B cell (primary cell): ENCODE measurements around the gene FAF2. TPM values are rescaled to one million over a fixed set of nuclear protein-coding genes. Genes with fewer than 3 reads are reported as not detected.

Experiments used
- ATAC-seq: fragments of 200-7000 bp; cut with Tn5 transposase; one replicate; pipeline ENCODE4 v1.10.0; 2021; ENCODE audit warnings: low read depth, mild to moderate bottlenecking, moderate number of reproducible peaks, moderate library complexity
- CTCF ChIA-PET: fragments of 350-600 bp; sonication (Branson Sonifier 250); formaldehyde crosslinking; loops from one replicate; lab custom pipeline; 2021; ENCODE audit warnings: antibody characterized with exemption, inconsistent platforms; lab: Charles Lee
- POLR2A ChIA-PET: fragments of 350-600 bp; sonication (Branson Sonifier 250); formaldehyde crosslinking; loops from one replicate; lab custom pipeline; 2021; ENCODE audit warnings: antibody characterized with exemption; lab: Charles Lee
- DNase-seq: peaks from one replicate; pipeline ENCODE4 v3.0.0; 2013
- H2AFZ ChIP-seq: 2 replicates; pipeline ENCODE4 v1.6.1; 2012; ENCODE audit warnings: mild to moderate bottlenecking, low read depth, low read length; ENCODE audit not compliant: insufficient read depth, poor library complexity, severe bottlenecking
- H3K27ac ChIP-seq, 2 donors: 1 replicate in 1 of 2; 2 replicates in 1 of 2; pipeline ENCODE4 v1.5.1; 2012 to 2013; ENCODE audit warnings: low read length in 2 of 2, mild to moderate bottlenecking in 2 of 2, moderate library complexity in 1 of 2
- H3K27me3 ChIP-seq, 4 experiments: fragments of 200-600 bp in 1 of 4; sonication (generic) in 1 of 4; replicated peaks in 1 of 4; 1 replicate in 2 of 4; 2 replicates in 2 of 4; pipeline versions ENCODE4 v1.6.1 to v1.7.0; 2013 to 2016; ENCODE audit warnings: low read length in 3 of 4, mild to moderate bottlenecking in 2 of 4, mixed read lengths in 1 of 4, moderate library complexity in 1 of 4; ENCODE audit not compliant: insufficient read depth in 4 of 4, control insufficient read depth in 3 of 4; ENCODE audit errors: control extremely low read depth in 1 of 4
- H3K36me3 ChIP-seq, 2 experiments: replicated peaks in 1 of 2; 1 replicate in 1 of 2; 2 replicates in 1 of 2; pipeline versions ENCODE4 v1.6.1 to v1.7.1; 2013; ENCODE audit warnings: low read length in 1 of 2; ENCODE audit not compliant: insufficient read depth in 2 of 2, control insufficient read depth in 1 of 2; ENCODE audit errors: control extremely low read depth in 1 of 2, extremely low read depth in 1 of 2
- H3K4me1 ChIP-seq, 2 donors: fragments of 200-600 bp in 1 of 2; sonication (generic) in 1 of 2; 1 replicate in 1 of 2; 2 replicates in 1 of 2; pipeline versions ENCODE4 v1.5.1 to v1.6.1; 2013 to 2017; ENCODE audit warnings: low read length in 2 of 2; ENCODE audit not compliant: control insufficient read depth in 2 of 2, insufficient read depth in 2 of 2
- H3K4me2 ChIP-seq: replicated peaks from 2 replicates; pipeline ENCODE3; 2012; ENCODE audit warnings: mild to moderate bottlenecking, low read depth, low read length; ENCODE audit not compliant: poor library complexity, severe bottlenecking
- H3K4me3 ChIP-seq, 5 experiments: fragments of 200-600 bp in 1 of 5; sonication (generic) in 1 of 5; 1 replicate in 3 of 5; 2 replicates in 2 of 5; pipeline versions ENCODE4 v1.5.1 to v1.7.0; 2011 to 2016; ENCODE audit warnings: low read length in 4 of 5, mild to moderate bottlenecking in 4 of 5, low read depth in 2 of 5, control low read depth in 1 of 5, moderate library complexity in 1 of 5; ENCODE audit not compliant: insufficient read depth in 1 of 5; ENCODE audit errors: control extremely low read depth in 1 of 5, extremely low read depth in 1 of 5
- H3K79me2 ChIP-seq: fragments of 200-600 bp; sonication (generic); one replicate; pipeline ENCODE4 v1.6.0; 2016; ENCODE audit warnings: low read length; ENCODE audit not compliant: control insufficient read depth, insufficient read depth
- H3K9ac ChIP-seq: fragments of 200-600 bp; sonication (generic); 2 replicates; pipeline ENCODE4 v1.6.1; 2017; ENCODE audit warnings: mild to moderate bottlenecking, low read length, moderate library complexity
- H3K9me3 ChIP-seq, 3 donors: one replicate each; pipeline versions ENCODE4 v1.6.1 to v1.7.1; 2013; ENCODE audit warnings: low read length in 2 of 3; ENCODE audit not compliant: control insufficient read depth in 2 of 3, insufficient read depth in 1 of 3; ENCODE audit errors: control extremely low read depth in 1 of 3
- H4K20me1 ChIP-seq: 2 replicates; pipeline ENCODE4 v1.6.0; 2012; ENCODE audit warnings: mild to moderate bottlenecking, low read length; ENCODE audit not compliant: insufficient read depth, control insufficient read depth, poor library complexity, severe bottlenecking
- H3K27ac Mint-ChIP-seq: one replicate; pipeline ENCODE4 v1.8.0; 2021; ENCODE audit warnings: mixed read lengths
- H3K27me3 Mint-ChIP-seq: one replicate; pipeline ENCODE4 v1.8.0; 2021; ENCODE audit warnings: mixed read lengths
- H3K4me1 Mint-ChIP-seq: one replicate; pipeline ENCODE4 v1.8.0; 2021; ENCODE audit warnings: mixed read lengths
- H3K4me3 Mint-ChIP-seq: one replicate; pipeline ENCODE4 v1.8.0; 2021; ENCODE audit warnings: mixed read lengths
- H3K9me3 Mint-ChIP-seq: one replicate; pipeline ENCODE4 v1.8.0; 2022; ENCODE audit warnings: mixed read lengths; ENCODE audit not compliant: insufficient read depth
- CTCF ChIP-seq: fragments of 200-600 bp; IDR thresholded peaks from one replicate; pipeline ENCODE4 v1.8.0; 2022; ENCODE audit warnings: antibody characterized with exemption, mild to moderate bottlenecking
- EZH2 ChIP-seq: IDR thresholded peaks from 2 replicates; pipeline ENCODE4 v1.6.1; 2012; ENCODE audit warnings: borderline replicate concordance, low read depth, mild to moderate bottlenecking, moderate library complexity, low read length; ENCODE audit not compliant: insufficient read depth, poor library complexity, severe bottlenecking
- WGBS: methylation state at CpG from one replicate; pipeline ENCODE4 v1.1.5; 2013; ENCODE audit warnings: missing lambda C conversion rate; ENCODE audit not compliant: insufficient coverage; 5-methylcytosine and 5-hydroxymethylcytosine counted together
- intact Hi-C: fragments of 100-400 bp; cut with micrococcal nuclease; formaldehyde crosslinking; loops from one replicate; pipeline ENCODE4 v1.10.0; 2022
- polyA plus RNA-seq: library from polyadenylated mRNA; depleted of rRNA; stranded (reverse); fragments of >200 nt; gene quantifications from 2 replicates; pipeline ENCODE4 v1.2.3, GENCODE V29; 2012
- total RNA-seq, 2 donors: library from RNA; stranded (reverse); fragments of 120-200 nt in 1 of 2; gene quantifications; 1 replicate in 1 of 2; 2 replicates in 1 of 2; pipeline versions ENCODE4 v1.2.3 to v1.2.4, GENCODE V29; 2013 to 2022

FAF2 gene
- total and polyA plus RNA-seq, 2 donors (not counting 1 experiment from before 2014, with no cell fraction given) = 10.9 to 35.1 TPM

- 0% methylated on average over 8 of the region's 9 CpGs for WGBS
- no peaks in the 10 kb centered on the region for H3K27me3 ChIP-seq
- peak overlapping the region; percentile 92 for H3K4me2 ChIP-seq
- no peak for ATAC-seq
- H2AFZ ChIP-seq = no peak overlapping the region
- H3K36me3 ChIP-seq = peaks cover 0 to 39% of the 10 kb centered on the region in 2 experiments
- peaks cover 63% of the 10 kb centered on the region for H4K20me1 ChIP-seq
- intact Hi-C loops = loop anchor here (2.0 kb wide), 1 partner anchor 21 kb away; no protein-coding TSS in a partner anchor
- peaks cover 63% of the 10 kb centered on the region for H3K79me2 ChIP-seq
- peaks cover 55 to 60% of the 10 kb centered on the region in 2 donors for H3K4me1 ChIP-seq
- H3K9me3 Mint-ChIP-seq = no peaks in the 10 kb centered on the region
- peak overlapping the region; percentile 84 to 100 (median 94) for H3K4me3 ChIP-seq
- peaks cover 60% of the 10 kb centered on the region for H3K4me1 Mint-ChIP-seq
- H3K9ac ChIP-seq = peak overlapping the region; percentile 98
- ChIA-PET CTCF (interaction anchor here (0.6 to 5.3 kb wide), 7 partner anchors 8 to 120 kb away, joined by 3 to 33 read pairs (median 4); partner anchors contain the start of genes CLTB, FAF2 and TSPAN17), POLR2A (interaction anchor here (0.6 to 4.1 kb wide), 7 partner anchors 8 to 895 kb away, joined by 3 to 30 read pairs (median 4); partner anchors contain the start of genes FAF2, KIAA1191 and TSPAN17)
- H3K27ac ChIP-seq = peak overlapping the region; percentile 93 to 99
- no peaks in the 10 kb centered on the region for H3K9me3 ChIP-seq
- peak overlapping the region; percentile 99 for H3K4me3 Mint-ChIP-seq
- TF ChIP-seq CTCF (no peak), EZH2 (no peak)
- no peaks in the 10 kb centered on the region for H3K27me3 Mint-ChIP-seq
- H3K27ac Mint-ChIP-seq = peak overlapping the region; percentile 100
- no peak for DNase-seq
Observed at GRCh38 chr5:176535664-176536131, 87.5 kb downstream of the FAF2 start.
